Measurements from ENCODE around the gene FCER1G. TPM values are rescaled to one million over a fixed set of nuclear protein-coding genes. Genes with fewer than 3 reads are reported as not detected.

The FCER1G gene
- polyA plus RNA-seq, 3 donors: 2,686 to 4,191 (median 2,715) TPM

GRCh38 chr1:161189036-161189435 is 26.1 kb upstream of the FCER1G start:
- H3K9ac ChIP-seq (ENCODE audit: insufficient read depth, low read length, poor library complexity, severe bottlenecking): no peak overlapping the region
- no peak overlapping the region for H2AFZ ChIP-seq (ENCODE audit: insufficient read depth, low read depth, low read length, poor library complexity, severe bottlenecking)
- H4K20me1 ChIP-seq (ENCODE audit: insufficient read depth, low read length): no peaks in the 10 kb centered on the region
- Mint-ChIP-seq H3K4me3 (no peak overlapping the region), H3K4me1 (peaks cover 77% of the 10 kb centered on the region), H3K9me3 (no peaks in the 10 kb centered on the region), H3K36me3 (peaks cover 0 to 4% of the 10 kb centered on the region in 2 donors), H3K27me3 (ENCODE audit: low read depth in 3 of 3) (peaks cover 0 to 4% (median 1%) of the 10 kb centered on the region in 3 donors), H3K27ac (peak overlapping the region in 1 of 7 donors; percentile 45)
- no peak overlapping the region for H3K4me2 ChIP-seq (replicated peaks; ENCODE audit: extremely low read depth, low read length, poor library complexity, severe bottlenecking)
- no peak for TF ChIP-seq CTCF (IDR thresholded peaks at IDR 0.05)
- H3K79me2 ChIP-seq (ENCODE audit: insufficient read depth, low read length): no peaks in the 10 kb centered on the region
- no CpG with 5 or more reads among the region's 5 CpGs for WGBS (ENCODE audit: insufficient coverage)
- no peaks in the 10 kb centered on the region for H3K27me3 ChIP-seq (ENCODE audit: control insufficient read depth in 2 of 2, insufficient read depth in 2 of 2, low read length in 2 of 2)
- no peaks in the 10 kb centered on the region for H3K36me3 ChIP-seq (replicated peaks in 1 of 2; ENCODE audit: control insufficient read depth in 1 of 2, insufficient read depth in 2 of 2, low read length in 2 of 2)
- DNase-seq: no peak
- H3K4me1 ChIP-seq (ENCODE audit: control insufficient read depth in 1 of 2, insufficient read depth in 2 of 2, low read length in 2 of 2): peaks cover 64 to 66% of the 10 kb centered on the region in 2 donors
- H3K9me3 ChIP-seq (replicated peaks in 1 of 2; ENCODE audit: control insufficient read depth in 1 of 2, insufficient read depth in 1 of 2, low read length in 2 of 2): no peaks in the 10 kb centered on the region
- H3K27ac ChIP-seq (ENCODE audit: low read depth in 1 of 2, low read length in 2 of 2): no peak overlapping the region
- no peak overlapping the region for H3K4me3 ChIP-seq (replicated peaks in 1 of 3; ENCODE audit: low read depth in 2 of 3, low read length in 3 of 3)
- intact Hi-C loops (cut with micrococcal nuclease): no loop called here

GRCh38 chr1:161190962-161191521 is 24.1 kb upstream of the FCER1G start:
- Histone ChIP-seq H3K79me2 (ENCODE audit: insufficient read depth, low read length) (no peaks in the 10 kb centered on the region), H2AFZ (ENCODE audit: insufficient read depth, low read depth, low read length, poor library complexity, severe bottlenecking) (no peak overlapping the region), H3K4me2 (replicated peaks; ENCODE audit: extremely low read depth, low read length, poor library complexity, severe bottlenecking) (no peak overlapping the region), H3K4me3 (replicated peaks in 1 of 3; ENCODE audit: low read depth in 2 of 3, low read length in 3 of 3) (no peak overlapping the region), H3K9ac (ENCODE audit: insufficient read depth, low read length, poor library complexity, severe bottlenecking) (no peak overlapping the region), H3K9me3 (replicated peaks in 1 of 2; ENCODE audit: control insufficient read depth in 1 of 2, insufficient read depth in 1 of 2, low read length in 2 of 2) (no peaks in the 10 kb centered on the region), H4K20me1 (ENCODE audit: insufficient read depth, low read length) (no peaks in the 10 kb centered on the region), H3K4me1 (ENCODE audit: control insufficient read depth in 1 of 2, insufficient read depth in 2 of 2, low read length in 2 of 2) (peaks cover 65 to 70% of the 10 kb centered on the region in 2 donors), H3K36me3 (replicated peaks in 1 of 2; ENCODE audit: control insufficient read depth in 1 of 2, insufficient read depth in 2 of 2, low read length in 2 of 2) (no peaks in the 10 kb centered on the region), H3K27ac (ENCODE audit: low read depth in 1 of 2, low read length in 2 of 2) (no peak overlapping the region), H3K27me3 (ENCODE audit: control insufficient read depth in 2 of 2, insufficient read depth in 2 of 2, low read length in 2 of 2) (no peaks in the 10 kb centered on the region)
- H3K27ac Mint-ChIP-seq: peak overlapping the region in 1 of 7 donors; percentile 4
- no peak overlapping the region for H3K4me3 Mint-ChIP-seq
- H3K36me3 Mint-ChIP-seq: peaks cover 0 to 4% of the 10 kb centered on the region in 2 donors
- no peak for TF ChIP-seq CTCF (IDR thresholded peaks at IDR 0.05)
- H3K27me3 Mint-ChIP-seq (ENCODE audit: low read depth in 3 of 3): peaks cover 0 to 4% (median 1%) of the 10 kb centered on the region in 3 donors
- WGBS (ENCODE audit: insufficient coverage): 94% methylated on average over 18 of the region's 22 CpGs
- no peak for DNase-seq
- no peaks in the 10 kb centered on the region for H3K9me3 Mint-ChIP-seq
- intact Hi-C loops (cut with micrococcal nuclease): no loop called here
- peaks cover 75% of the 10 kb centered on the region for H3K4me1 Mint-ChIP-seq
